Liver (tissue), 9 donors: ENCODE results near the gene OR52I2. TPM values are rescaled to one million over a fixed set of nuclear protein-coding genes. Genes with fewer than 3 reads are reported as not detected.

Source experiments
- DNase-seq: peaks from one replicate; pipeline ENCODE4 v3.0.0-alpha.2; 2017; ENCODE audit warnings: low spot score
- H3K27ac ChIP-seq, 2 donors: one replicate each; pipeline ENCODE4 v1.7.0; 2013; ENCODE audit warnings: inconsistent platforms in 2 of 2, low read length in 2 of 2, control low read depth in 1 of 2, low read depth in 1 of 2, mild to moderate bottlenecking in 1 of 2
- H3K27me3 ChIP-seq, 4 donors: one replicate each; pipeline versions ENCODE4 v1.6.1 to v1.7.0; 2013; ENCODE audit warnings: low read length in 3 of 4, inconsistent platforms in 1 of 4, mild to moderate bottlenecking in 1 of 4, moderate library complexity in 1 of 4; ENCODE audit not compliant: control insufficient read depth in 4 of 4, insufficient read depth in 4 of 4
- H3K36me3 ChIP-seq, 4 donors: one replicate each; pipeline versions ENCODE4 v1.6.1 to v1.7.0; 2013; ENCODE audit warnings: low read length in 3 of 4, mild to moderate bottlenecking in 3 of 4, low read depth in 1 of 4, moderate library complexity in 1 of 4; ENCODE audit not compliant: control insufficient read depth in 4 of 4, insufficient read depth in 3 of 4
- H3K4me1 ChIP-seq, 4 donors: one replicate each; pipeline versions ENCODE4 v1.6.1 to v1.7.0; 2013; ENCODE audit warnings: low read length in 3 of 4, mild to moderate bottlenecking in 3 of 4, moderate library complexity in 1 of 4; ENCODE audit not compliant: control insufficient read depth in 4 of 4, insufficient read depth in 4 of 4
- H3K4me3 ChIP-seq, 3 donors: one replicate each; pipeline versions ENCODE4 v1.6.1 to v1.7.0; 2013; ENCODE audit warnings: low read length in 3 of 3, control low read depth in 1 of 3, low read depth in 1 of 3, mild to moderate bottlenecking in 1 of 3
- H3K9ac ChIP-seq, 2 donors: one replicate each; pipeline ENCODE4 v1.7.0; 2013; ENCODE audit warnings: low read length in 2 of 2, mild to moderate bottlenecking in 2 of 2, moderate library complexity in 2 of 2, control low read depth in 1 of 2, low read depth in 1 of 2
- H3K9me3 ChIP-seq, 4 donors: one replicate each; pipeline versions ENCODE4 v1.6.1 to v1.7.0; 2013; ENCODE audit warnings: low read length in 3 of 4; ENCODE audit not compliant: control insufficient read depth in 4 of 4
- ATF3 ChIP-seq: IDR thresholded peaks from 2 replicates; pipeline ENCODE4 v1.6.1; 2016; ENCODE audit warnings: antibody characterized with exemption
- EGR1 ChIP-seq, 2 donors: IDR thresholded peaks; 2 replicates each; pipeline ENCODE4 v1.6.1; 2016 to 2018; ENCODE audit warnings: antibody characterized with exemption in 2 of 2, low read depth in 2 of 2
- FOXA2 ChIP-seq: IDR thresholded peaks from 2 replicates; pipeline ENCODE4 v1.6.1; 2016; ENCODE audit warnings: antibody characterized with exemption
- HNF4A ChIP-seq, 2 donors: conservative IDR thresholded peaks; 2 replicates each; pipeline ENCODE4 v1.6.1; 2016; ENCODE audit warnings: antibody characterized with exemption in 2 of 2, mild to moderate bottlenecking in 2 of 2
- HNF4G ChIP-seq: IDR thresholded peaks from 2 replicates; pipeline ENCODE4 v1.6.1; 2016; ENCODE audit warnings: antibody characterized with exemption
- JUND ChIP-seq, 2 donors: IDR thresholded peaks; 2 replicates each; pipeline ENCODE4 v1.6.1; 2016; ENCODE audit warnings: antibody characterized with exemption in 2 of 2
- MAX ChIP-seq: IDR thresholded peaks from 2 replicates; pipeline ENCODE4 v1.6.1; 2016; ENCODE audit warnings: antibody characterized with exemption
- NR2F2 ChIP-seq: IDR thresholded peaks from 2 replicates; pipeline ENCODE4 v1.6.1; 2016; ENCODE audit warnings: antibody characterized with exemption
- REST ChIP-seq: IDR thresholded peaks from 2 replicates; pipeline ENCODE4 v1.6.1; 2016; ENCODE audit warnings: antibody characterized with exemption, mild to moderate bottlenecking
- RXRA ChIP-seq, 2 donors: IDR thresholded peaks; 2 replicates each; pipeline ENCODE4 v1.6.1; 2017 to 2018; ENCODE audit warnings: antibody characterized with exemption in 2 of 2, mild to moderate bottlenecking in 1 of 2
- SP1 ChIP-seq: IDR thresholded peaks from 2 replicates; pipeline ENCODE4 v1.6.1; 2018; ENCODE audit warnings: antibody characterized with exemption, mild to moderate bottlenecking
- TAF1 ChIP-seq: conservative IDR thresholded peaks from 2 replicates; pipeline ENCODE4 v1.6.1; 2016; ENCODE audit warnings: antibody characterized with exemption, mild to moderate bottlenecking
- YY1 ChIP-seq: IDR thresholded peaks from 2 replicates; pipeline ENCODE4 v1.6.1; 2016; ENCODE audit warnings: antibody characterized with exemption, mild to moderate bottlenecking
- ZBTB33 ChIP-seq: IDR thresholded peaks from 2 replicates; pipeline ENCODE4 v1.6.1; 2016; ENCODE audit warnings: antibody characterized with exemption
- WGBS: extraction: QIAGEN DNeasy Blood & Tissue Kit; methylation state at CpG from one replicate; pipeline ENCODE4 v1.1.7; 2013; 5-methylcytosine and 5-hydroxymethylcytosine counted together
- polyA plus RNA-seq, 2 donors: library from polyadenylated mRNA; stranded (reverse) in 1 of 2; unstranded in 1 of 2; fragments of 200-250 nt in 1 of 2; fragments of >200 nt in 1 of 2; fragmentation: Nextera tagmentation in 1 of 2; extraction: Ambion mirVana in 1 of 2; gene quantifications; one replicate each; pipeline versions ENCODE4 v1.2.1 to v1.2.3, GENCODE V29; 2013 to 2015
- total RNA-seq, 2 donors: library from RNA; depleted of rRNA; stranded (reverse); fragments of >200 nt; gene quantifications; one replicate each; pipeline ENCODE4 v1.2.3, GENCODE V29; 2014
- donor health status: healthy.
- donor health status: healthy.
- donor health status: healthy.
- donor health status: healthy.
- donor health status: healthy.

The OR52I2 gene
- total and polyA plus RNA-seq, 4 donors = under 0.01 TPM; not detected in 3

GRCh38 chr11:4606231-4607015, 24.9 kb downstream of the OR52I2 start:
- H3K4me1 ChIP-seq = peaks cover 0 to 12% (median 4%) of the 10 kb centered on the region in 4 donors
- no peak overlapping the region for H3K9ac ChIP-seq
- peak overlapping the region in 1 of 3 donors; percentile 79 for H3K4me3 ChIP-seq
- no peaks in the 10 kb centered on the region for H3K27me3 ChIP-seq
- no peaks in the 10 kb centered on the region for H3K9me3 ChIP-seq
- H3K36me3 ChIP-seq = peaks cover 0 to 29% (median 16%) of the 10 kb centered on the region in 4 donors
- H3K27ac ChIP-seq = no peak overlapping the region
- 67% methylated on average over 1 of the region's 1 CpG for WGBS
- TF ChIP-seq HNF4G = no peak
- TF ChIP-seq YY1 = peak; percentile 44
- no peak for TF ChIP-seq REST
- no peak for TF ChIP-seq SP1
- no peak for DNase-seq

GRCh38 chr11:4607096-4607495, 25.6 kb downstream of the OR52I2 start:
- Histone ChIP-seq H3K27me3 (no peaks in the 10 kb centered on the region), H3K36me3 (peaks cover 0 to 22% (median 10%) of the 10 kb centered on the region in 4 donors), H3K4me3 (peak overlapping the region; percentile 79 to 91 (median 87)), H3K4me1 (peaks cover 0 to 12% (median 4%) of the 10 kb centered on the region in 4 donors), H3K9ac (peak overlapping the region; percentile 50 to 76), H3K27ac (no peak overlapping the region), H3K9me3 (no peaks in the 10 kb centered on the region)
- TF ChIP-seq YY1 (no peak), TAF1 (no peak), NR2F2 (no peak), HNF4G (no peak), FOXA2 (no peak), SP1 (no peak), RXRA (IDR thresholded peaks at IDR 0.05) (no peak), ZBTB33 (no peak), HNF4A (conservative IDR thresholded peaks at IDR 0.05) (no peak), JUND (IDR thresholded peaks at IDR 0.05) (no peak), MAX (no peak), EGR1 (IDR thresholded peaks at IDR 0.05; ENCODE audit: low read depth in 2 of 2) (no peak), ATF3 (no peak)
- 59% methylated on average over 6 of the region's 6 CpGs for WGBS
- no peak for DNase-seq
